Measurements from ENCODE around the gene OLFML2B.

OLFML2B gene

DNA sequence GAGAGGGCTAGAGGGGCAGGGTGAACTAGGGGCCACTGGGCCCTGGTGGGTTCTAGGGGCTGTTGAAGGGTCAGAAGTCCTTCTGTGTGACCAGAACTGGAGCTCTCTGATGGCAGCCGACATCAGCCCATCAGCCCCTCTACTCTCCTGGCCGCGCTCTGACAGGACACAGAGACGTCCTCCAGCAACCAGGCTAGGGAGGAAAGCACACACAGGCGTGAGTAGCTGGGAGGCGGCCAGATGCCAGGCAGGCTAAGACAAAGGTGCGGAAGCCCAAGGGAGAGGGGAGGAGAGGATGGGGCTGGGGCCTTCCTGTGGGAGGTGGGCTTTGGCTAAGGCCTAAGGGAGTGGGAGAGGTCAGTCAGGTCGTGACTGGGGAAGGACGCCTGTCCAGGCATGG lies 50.8 kb downstream of the OLFML2B start:
- no peak for DNase-seq

DNA sequence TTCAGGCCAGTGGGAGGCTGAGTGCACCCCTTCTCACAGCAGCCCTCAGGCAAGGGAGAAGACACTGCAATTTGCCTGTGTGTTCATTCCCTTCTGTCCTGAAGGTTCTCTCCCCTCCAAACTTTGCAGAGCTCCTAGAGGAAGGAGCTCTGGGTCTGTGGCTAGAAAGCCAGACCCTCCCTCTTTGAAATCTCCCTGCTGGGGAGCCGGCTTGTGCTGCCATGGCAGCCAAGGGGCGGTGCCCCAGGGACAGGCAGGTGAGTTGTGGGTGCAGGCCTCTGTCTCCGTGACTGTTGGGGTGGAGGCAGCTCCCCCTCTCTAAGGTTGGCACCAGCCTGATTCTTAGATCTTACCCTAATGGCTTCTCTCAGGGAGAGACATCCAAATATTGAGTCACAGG lies 53.0 kb downstream of the OLFML2B start:
- no peak for DNase-seq

DNA sequence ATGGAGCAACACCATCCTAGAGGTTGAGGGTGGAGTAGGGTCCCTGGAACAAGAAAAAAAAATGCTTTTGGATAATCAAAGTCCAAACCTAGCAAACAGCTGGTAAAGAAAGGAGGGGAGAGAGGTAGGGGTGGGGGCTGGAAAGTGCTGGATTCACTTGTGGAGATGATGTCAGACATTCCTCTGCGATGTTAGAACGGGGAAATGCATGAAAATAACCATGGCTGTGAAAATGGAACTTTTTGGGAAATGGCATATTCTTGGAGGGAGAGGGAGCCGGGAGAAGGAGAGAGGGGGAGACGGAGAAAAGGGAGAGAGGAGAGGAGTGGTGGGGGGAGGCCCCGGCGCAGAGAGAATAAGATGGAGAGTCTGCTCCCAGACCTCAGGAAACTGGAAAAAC lies 53.6 kb downstream of the OLFML2B start:
- no peak for DNase-seq

- no peak for DNase-seq
Observed at GRCh38 chr1:161966067-161966466, 57.6 kb downstream of the OLFML2B start.

- no peak for DNase-seq
Observed at GRCh38 chr1:161962091-161962887, 61.4 kb downstream of the OLFML2B start.

DNA sequence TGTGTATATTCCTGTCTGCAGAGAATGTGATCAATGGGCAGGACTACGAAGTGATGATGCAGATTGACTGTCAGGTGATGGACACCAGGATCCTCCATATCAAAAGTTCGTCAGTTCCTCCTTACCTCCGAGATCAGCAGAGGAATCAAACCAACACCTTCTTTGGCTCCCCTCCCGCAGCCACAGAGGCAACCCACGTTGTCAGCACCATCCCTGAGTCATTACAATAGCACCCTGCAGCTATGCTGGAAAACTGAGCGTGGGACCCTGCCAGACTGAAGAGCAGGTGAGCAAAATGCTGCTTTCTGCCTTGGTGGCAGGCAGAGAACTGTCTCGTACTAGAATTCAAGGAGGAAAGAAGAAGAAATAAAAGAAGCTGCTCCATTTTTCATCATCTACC lies 65.2 kb downstream of the OLFML2B start:
- no peak for DNase-seq

- no peak for DNase-seq
Observed at GRCh38 chr1:161956930-161957329, 66.7 kb downstream of the OLFML2B start.

GRCh38 chr1:161956097-161956496 lies 67.6 kb downstream of the OLFML2B start:
- no peak for DNase-seq

GRCh38 chr1:161955606-161956005 lies 68.1 kb downstream of the OLFML2B start:
- no peak for DNase-seq

GRCh38 chr1:161954466-161954865 lies 69.2 kb downstream of the OLFML2B start:
- no peak for DNase-seq

DNA sequence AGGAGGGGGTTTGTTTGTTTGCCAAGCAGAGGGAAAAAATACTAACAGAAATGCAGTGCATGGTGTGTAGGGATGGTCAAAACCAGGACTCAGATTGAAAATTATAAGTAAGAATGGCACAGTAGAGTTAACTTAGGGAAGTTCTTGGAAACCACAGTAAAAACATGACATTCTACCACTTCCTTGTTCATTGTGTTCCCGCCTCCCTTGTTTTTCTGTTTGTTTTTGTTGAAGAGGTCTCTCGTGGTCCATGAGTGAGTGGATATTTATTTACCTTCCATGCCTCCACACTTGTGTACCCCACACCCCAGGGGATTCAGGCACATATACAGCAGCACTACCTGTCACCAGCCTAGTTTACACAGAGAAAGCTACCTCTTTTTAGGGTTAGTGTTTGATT lies 69.6 kb downstream of the OLFML2B start:
- DNase-seq: no peak

GRCh38 chr1:161953256-161953920 lies 70.3 kb downstream of the OLFML2B start:
- DNase-seq: no peak

- no peak for DNase-seq
Observed at GRCh38 chr1:161952607-161953172, 71.0 kb downstream of the OLFML2B start.

GRCh38 chr1:161951646-161952045 lies 72.0 kb downstream of the OLFML2B start:
- no peak for DNase-seq

DNA sequence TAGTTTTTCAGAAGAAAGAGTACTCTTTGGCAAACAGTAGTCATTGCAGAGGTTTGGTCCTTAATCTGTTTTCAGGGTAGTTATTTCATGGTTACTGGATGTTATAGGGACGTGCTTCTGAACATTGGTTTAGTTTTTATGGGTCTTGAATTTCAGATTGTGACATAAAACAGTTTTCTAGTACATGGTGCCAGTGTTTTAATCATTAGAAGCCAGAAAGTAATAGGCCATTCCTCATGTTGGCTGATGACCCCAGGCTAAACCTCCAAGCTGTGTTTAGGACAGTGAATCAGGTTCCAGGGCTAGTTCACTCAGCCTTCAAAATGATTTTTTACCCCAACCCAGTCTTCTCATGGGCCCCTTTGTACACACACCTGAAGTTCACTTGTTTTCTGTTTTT lies 73.3 kb downstream of the OLFML2B start:
- no peak for DNase-seq

GRCh38 chr1:161949548-161949947 lies 74.1 kb downstream of the OLFML2B start:
- DNase-seq: no peak

DNA sequence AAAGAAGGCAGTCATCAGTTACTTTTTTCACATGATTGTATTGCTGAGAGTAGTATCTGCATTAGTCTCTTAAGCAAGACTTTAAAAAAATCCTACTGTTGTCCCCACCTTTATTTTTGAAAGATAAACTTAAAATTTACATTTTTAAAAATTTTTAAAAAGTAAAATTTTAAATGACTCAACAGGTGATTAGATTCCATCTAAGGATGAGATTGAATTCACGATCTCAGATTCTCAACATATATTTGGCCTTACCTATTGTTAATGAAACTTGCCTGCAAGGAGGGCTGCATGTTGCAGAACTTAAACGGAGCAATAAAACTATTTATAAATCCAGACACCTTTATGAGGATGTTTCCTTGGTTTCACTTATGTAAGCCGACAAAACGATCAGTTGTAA lies 75.2 kb downstream of the OLFML2B start:
- DNase-seq: no peak

DNA sequence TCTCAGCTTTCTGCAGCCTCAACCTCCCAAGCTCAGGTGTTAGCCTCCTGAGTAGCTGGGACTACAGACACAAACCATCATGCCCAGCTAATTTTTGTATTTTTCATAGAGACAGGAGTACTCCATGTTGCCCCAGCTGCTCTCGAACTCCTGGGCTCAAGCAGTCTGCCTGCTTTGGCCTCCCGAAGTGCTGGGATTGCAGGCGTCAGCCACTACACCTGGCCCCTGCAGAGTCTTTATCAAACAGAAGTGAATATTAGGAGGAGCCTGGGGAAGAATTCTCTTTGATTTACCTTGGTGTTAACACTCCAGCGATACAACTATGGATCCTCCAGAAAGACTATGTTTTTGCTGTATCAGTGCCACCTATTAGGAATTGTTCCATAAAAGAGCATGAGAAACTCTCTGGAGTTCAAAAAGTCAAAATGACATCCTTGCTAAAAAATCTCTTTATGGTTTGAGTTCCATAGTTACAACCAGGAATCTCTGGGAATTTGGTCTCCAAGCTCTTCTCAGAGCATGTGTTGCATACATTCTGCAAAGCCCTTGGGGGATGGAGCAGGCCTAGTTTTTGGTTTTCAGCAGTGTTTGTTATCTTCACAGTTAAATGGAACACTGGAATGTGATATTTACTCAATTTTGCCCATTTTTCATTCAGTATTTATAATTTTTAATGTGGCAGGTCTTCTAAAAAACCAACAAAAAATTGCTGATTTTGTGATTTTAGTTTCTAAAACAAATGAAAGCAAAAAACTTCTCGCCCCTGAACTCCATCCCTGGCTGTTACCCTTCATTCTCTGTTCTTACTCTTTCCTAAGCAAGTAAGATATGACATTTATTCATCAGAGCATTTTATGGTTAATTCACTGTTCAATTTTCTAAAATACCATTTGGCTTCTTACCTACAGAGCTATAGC lies 77.3 kb downstream of the OLFML2B start:
- DNase-seq: no peak

GRCh38 chr1:161945306-161946060 lies 78.2 kb downstream of the OLFML2B start:
- DNase-seq: no peak

GRCh38 chr1:161944381-161944780 lies 79.3 kb downstream of the OLFML2B start:
- DNase-seq: no peak

- no peak for DNase-seq
Observed at GRCh38 chr1:161943737-161944136, 79.9 kb downstream of the OLFML2B start.

DNA sequence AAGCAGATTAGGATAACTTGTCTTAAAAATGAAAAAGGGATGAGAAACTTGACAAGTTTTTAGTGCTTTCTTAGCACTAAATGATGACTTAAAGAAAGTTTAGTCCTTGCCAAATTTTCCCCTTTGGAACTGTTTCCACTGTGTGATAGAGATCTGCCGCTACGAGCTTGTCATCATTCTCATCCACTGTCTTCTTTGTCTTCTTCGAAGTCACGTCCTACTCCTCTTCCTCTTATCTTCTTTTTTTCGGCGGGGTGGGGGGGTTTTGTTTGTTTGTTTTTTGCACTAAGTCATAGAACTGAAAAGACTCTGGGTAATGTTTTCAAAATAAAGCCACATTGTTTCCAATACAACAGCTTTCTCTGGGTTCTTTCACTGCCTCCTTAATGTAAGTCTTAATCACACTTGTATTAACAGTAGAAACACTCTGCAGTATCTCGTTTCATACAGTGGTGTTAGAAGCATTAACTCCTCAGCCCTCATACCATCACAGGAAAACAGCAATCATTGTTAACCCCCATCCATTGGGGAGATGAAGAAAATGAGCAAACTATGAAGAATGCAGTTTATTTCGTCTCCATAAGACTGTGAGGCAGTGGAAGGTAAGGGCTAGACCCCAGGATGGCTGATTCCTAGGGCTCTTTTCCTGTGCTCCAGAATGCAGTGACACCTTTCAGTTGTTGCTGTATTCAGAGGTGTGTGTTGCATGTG lies 81.8 kb downstream of the OLFML2B start:
- DNase-seq: no peak
